Lower leg skin (tissue), 4 donors: ENCODE data around the gene KIRREL3. TPM values are rescaled to one million over a fixed set of nuclear protein-coding genes. Genes with fewer than 3 reads are reported as not detected.

Experiments
- DNase-seq, 2 donors: peaks; one replicate each; pipeline ENCODE4 v3.0.0-alpha.2; 2019; ENCODE audit warnings: low spot score in 2 of 2
- H3K4me3 ChIP-seq: fragments of 200-600 bp; sonication (generic); 2 replicates; pipeline ENCODE4 v1.5.1; 2017; ENCODE audit warnings: mild to moderate bottlenecking, low read depth; ENCODE audit not compliant: poor library complexity, severe bottlenecking
- POLR2A ChIP-seq, 2 donors: fragments of 450-650 bp; IDR thresholded peaks; one replicate each; pipeline ENCODE4 v1.6.1; 2016 to 2017; ENCODE audit warnings: antibody characterized with exemption in 2 of 2, mild to moderate bottlenecking in 1 of 2, moderate library complexity in 1 of 2
- WGBS, 2 donors: methylation state at CpG; one replicate each; pipeline ENCODE4 v1.1.5; 2018; 5-methylcytosine and 5-hydroxymethylcytosine counted together
- intact Hi-C: fragments of 100-400 bp; cut with DNase I; formaldehyde crosslinking; loops from one replicate; pipeline ENCODE4 v1.15.0; 2023; ENCODE audit warnings: low total_unique reads
- total RNA-seq, 4 donors: library from RNA; depleted of rRNA; stranded (reverse); fragments of >200 nt; gene quantifications; one replicate each; pipeline ENCODE4 v1.1.0, GENCODE V29; 2016
- TF ChIP-seq, protein P1 (sequence below), 3 donors: fragments of 450-650 bp; IDR thresholded peaks; one replicate each; pipeline ENCODE4 v1.5.1; 2016; ENCODE audit warnings: antibody characterized with exemption in 3 of 3, mild to moderate bottlenecking in 3 of 3, moderate library complexity in 2 of 3

KIRREL3 gene
- total RNA-seq, 4 donors from 2014 or later, result 0.13 TPM; not detected in 3

DNA sequence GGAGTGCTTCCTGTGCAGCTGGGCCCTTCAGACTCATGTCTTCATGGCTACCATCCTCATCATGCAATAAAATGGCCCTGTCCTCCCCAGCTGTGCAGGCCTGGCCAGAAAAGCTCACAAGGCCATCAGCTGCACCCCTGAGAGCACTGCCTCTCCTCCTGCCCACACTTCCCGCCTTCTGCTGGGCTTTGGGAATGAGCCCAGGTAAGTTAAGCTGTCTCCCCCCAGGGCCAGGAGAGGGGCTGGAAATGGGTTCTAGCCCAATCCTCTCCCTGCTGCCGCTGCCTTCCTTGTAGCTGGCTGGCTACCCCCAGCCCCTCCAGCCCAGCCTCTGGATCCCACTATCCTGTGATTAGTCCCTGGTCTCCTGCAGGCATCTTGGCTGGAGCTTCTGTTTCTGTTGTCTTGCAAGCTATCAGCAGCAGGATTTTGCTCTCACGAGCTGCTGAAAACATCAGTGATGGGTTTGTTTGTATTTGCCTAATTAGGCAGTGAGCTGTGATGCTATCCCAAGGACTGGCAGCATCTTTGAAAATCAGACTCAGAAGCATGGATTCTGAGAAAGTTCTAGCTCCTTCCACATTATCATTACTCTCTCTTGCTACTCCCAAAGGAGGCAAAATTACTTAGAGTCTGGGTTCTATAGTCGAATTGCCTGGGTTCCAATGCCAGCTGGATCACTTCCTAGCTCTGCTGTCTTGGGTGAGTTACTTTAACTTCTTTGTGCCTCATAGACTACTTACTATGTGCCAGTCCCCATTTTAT lies 476.9 kb downstream of the KIRREL3 start:
- intact Hi-C loops, result no loop called here

DNA sequence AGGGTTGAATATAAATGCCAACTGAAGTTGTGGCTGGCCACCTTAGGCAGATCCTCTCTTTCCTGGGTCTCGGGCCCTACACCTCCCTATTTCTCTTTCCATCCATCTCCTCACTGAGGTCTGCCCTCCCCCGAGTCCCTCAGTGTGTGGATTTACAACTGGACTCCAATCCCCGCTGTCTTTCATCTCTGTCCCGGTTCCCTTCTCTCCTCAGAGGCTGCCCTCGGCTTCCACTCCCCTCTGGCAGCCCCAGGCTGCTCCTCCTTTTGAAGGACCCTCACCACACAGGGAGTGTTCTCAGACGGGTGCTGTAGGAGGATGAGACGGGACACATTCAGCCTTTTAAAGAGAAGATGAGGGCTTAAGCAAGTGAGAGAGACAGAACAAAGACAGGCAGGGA lies 478.0 kb downstream of the KIRREL3 start:
- no peak overlapping the region for H3K4me3 ChIP-seq
- WGBS, 2 donors, result 79% methylated on average over 7 of the region's 7 CpGs
- intact Hi-C loops, result no loop called here
- DNase-seq, result no peak
- TF ChIP-seq, protein P1, sequence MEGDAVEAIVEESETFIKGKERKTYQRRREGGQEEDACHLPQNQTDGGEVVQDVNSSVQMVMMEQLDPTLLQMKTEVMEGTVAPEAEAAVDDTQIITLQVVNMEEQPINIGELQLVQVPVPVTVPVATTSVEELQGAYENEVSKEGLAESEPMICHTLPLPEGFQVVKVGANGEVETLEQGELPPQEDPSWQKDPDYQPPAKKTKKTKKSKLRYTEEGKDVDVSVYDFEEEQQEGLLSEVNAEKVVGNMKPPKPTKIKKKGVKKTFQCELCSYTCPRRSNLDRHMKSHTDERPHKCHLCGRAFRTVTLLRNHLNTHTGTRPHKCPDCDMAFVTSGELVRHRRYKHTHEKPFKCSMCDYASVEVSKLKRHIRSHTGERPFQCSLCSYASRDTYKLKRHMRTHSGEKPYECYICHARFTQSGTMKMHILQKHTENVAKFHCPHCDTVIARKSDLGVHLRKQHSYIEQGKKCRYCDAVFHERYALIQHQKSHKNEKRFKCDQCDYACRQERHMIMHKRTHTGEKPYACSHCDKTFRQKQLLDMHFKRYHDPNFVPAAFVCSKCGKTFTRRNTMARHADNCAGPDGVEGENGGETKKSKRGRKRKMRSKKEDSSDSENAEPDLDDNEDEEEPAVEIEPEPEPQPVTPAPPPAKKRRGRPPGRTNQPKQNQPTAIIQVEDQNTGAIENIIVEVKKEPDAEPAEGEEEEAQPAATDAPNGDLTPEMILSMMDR (IDR thresholded peaks at IDR 0.05), result no peak
- no peak for TF ChIP-seq POLR2A (IDR thresholded peaks at IDR 0.05)

More for the DNA sequence above, 476.9 kb downstream of the KIRREL3 start:
- 47 to 67% methylated on average over 4 of the region's 4 CpGs for WGBS, 2 donors
- TF ChIP-seq, protein P1 (IDR thresholded peaks at IDR 0.05), result no peak
- no peak for TF ChIP-seq POLR2A (IDR thresholded peaks at IDR 0.05)
- H3K4me3 ChIP-seq, result no peak overlapping the region
- DNase-seq, result no peak

- no peak for TF ChIP-seq POLR2A (IDR thresholded peaks at IDR 0.05)
- TF ChIP-seq, protein P1 (IDR thresholded peaks at IDR 0.05), result no peak
- WGBS, 2 donors, result 94% methylated on average over 4 of the region's 4 CpGs
Measured at GRCh38 chr11:126522152-126522551, 478.4 kb downstream of the KIRREL3 start.

GRCh38 chr11:126521196-126521595 lies 479.4 kb downstream of the KIRREL3 start:
- intact Hi-C loops, result no loop called here
- WGBS, 2 donors, result 93 to 95% methylated on average over 11 of the region's 11 CpGs
- DNase-seq, result no peak
- no peak overlapping the region for H3K4me3 ChIP-seq
- TF ChIP-seq, protein P1 (IDR thresholded peaks at IDR 0.05), result no peak
- TF ChIP-seq POLR2A (IDR thresholded peaks at IDR 0.05), result no peak

More at GRCh38 chr11:126522152-126522551, 478.4 kb downstream of the KIRREL3 start:
- no peak for DNase-seq
- no peak overlapping the region for H3K4me3 ChIP-seq
- intact Hi-C loops, result no loop called here

DNA sequence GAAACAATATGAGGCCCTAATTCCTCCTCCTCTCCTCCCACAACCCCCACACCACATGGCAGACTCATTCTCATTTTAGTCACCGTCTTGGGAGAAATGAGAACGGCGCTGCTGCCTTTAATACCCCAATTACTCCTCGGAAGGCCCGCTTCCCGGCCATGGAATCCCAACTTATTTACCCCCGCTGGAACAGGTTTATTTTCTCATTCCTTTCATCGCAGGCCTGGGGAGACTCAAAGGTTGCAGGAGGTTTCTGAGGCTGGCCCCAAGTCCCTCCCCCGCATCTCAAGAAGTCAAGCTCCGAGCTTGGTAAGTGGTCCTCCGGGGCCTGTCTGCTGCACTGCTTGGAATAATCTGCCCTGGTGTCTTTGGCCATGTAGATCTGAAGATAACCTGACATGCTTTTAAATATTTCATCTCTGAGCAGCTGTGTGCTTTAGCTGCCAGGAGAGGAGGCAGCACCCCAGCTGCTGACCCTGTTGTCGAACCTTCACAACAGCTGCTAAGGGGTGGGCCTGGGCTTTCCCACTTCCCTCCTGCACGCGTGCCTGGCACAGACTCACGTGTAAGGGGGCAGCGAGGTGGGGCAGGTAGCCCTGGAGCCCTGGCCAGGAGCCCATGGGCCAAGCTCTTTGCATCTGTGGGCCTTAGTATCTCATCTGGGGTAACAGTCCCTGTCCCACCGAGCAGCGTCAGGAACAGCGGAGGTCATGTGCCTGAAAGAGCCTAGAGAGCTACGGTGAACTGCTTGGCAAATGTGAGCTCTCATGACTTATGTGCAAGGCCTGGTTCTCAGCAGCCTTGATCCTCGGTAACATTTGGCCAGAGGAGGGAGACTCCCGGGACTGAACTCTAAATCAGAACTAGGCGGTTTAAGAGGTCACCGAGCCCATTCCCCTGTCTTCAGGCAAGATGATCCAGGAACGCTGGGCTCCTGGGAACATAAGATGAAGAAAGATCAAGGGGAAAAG lies 480.5 kb downstream of the KIRREL3 start:
- WGBS, 2 donors, result 80 to 82% methylated on average over 25 of the region's 25 CpGs
- DNase-seq, result no peak

More for the DNA sequence above, 480.5 kb downstream of the KIRREL3 start:
- no peak overlapping the region for H3K4me3 ChIP-seq
- intact Hi-C loops, result no loop called here
- TF ChIP-seq, protein P1 (IDR thresholded peaks at IDR 0.05), result no peak
- TF ChIP-seq POLR2A (IDR thresholded peaks at IDR 0.05), result no peak
